Panc1 (cell line): ENCODE data around the gene PLAAT4. TPM values are rescaled to one million over a fixed set of nuclear protein-coding genes. Genes with fewer than 3 reads are reported as not detected.

Experiments
- ATAC-seq: fragments of 200-7000 bp; cut with Tn5 transposase; 2 replicates; pipeline ENCODE4 v1.9.1; 2020; ENCODE audit warnings: mild to moderate bottlenecking, moderate library complexity
- BruUV-seq: library from RNA; stranded (reverse); fragments of 400-500 nt; replicated peaks from 2 replicates; lab custom pipeline; 2021; lab: Mats Ljungman, UMichigan
- CTCF ChIA-PET: fragments of 300-600 bp; sonication (Branson Sonifier 250); formaldehyde crosslinking; loops from one replicate; lab custom pipeline; 2022; ENCODE audit warnings: antibody characterized with exemption; lab: Charles Lee
- POLR2A ChIA-PET: fragments of 300-600 bp; sonication (Branson Sonifier 250); formaldehyde crosslinking; loops from one replicate; lab custom pipeline; 2022; ENCODE audit warnings: antibody characterized with exemption; lab: Charles Lee
- DNase-seq: peaks from one replicate; pipeline ENCODE4 v3.0.0-alpha.2; 2010; ENCODE audit warnings: low read depth, low spot score
- H3K27ac ChIP-seq: 2 replicates; pipeline ENCODE4 v1.5.1; 2011; ENCODE audit warnings: mild to moderate bottlenecking, low read length, inconsistent platforms
- H3K27me3 ChIP-seq: fragments of 200-500 bp; sonication (Bioruptor generic); 2 replicates; pipeline ENCODE4 v1.6.0; 2014; ENCODE audit warnings: low read length, inconsistent platforms; ENCODE audit not compliant: control insufficient read depth, insufficient read depth
- H3K36me3 ChIP-seq: fragments of 200-500 bp; sonication (Bioruptor generic); 2 replicates; pipeline ENCODE4 v1.5.1; 2014; ENCODE audit warnings: inconsistent platforms, mild to moderate bottlenecking, low read length, moderate library complexity; ENCODE audit not compliant: control insufficient read depth, insufficient read depth
- H3K4me1 ChIP-seq: 2 replicates; pipeline ENCODE4 v1.5.1; 2011; ENCODE audit warnings: inconsistent platforms, mild to moderate bottlenecking, low read length, moderate library complexity; ENCODE audit not compliant: control insufficient read depth, insufficient read depth
- H3K4me3 ChIP-seq, 2 experiments: 2 replicates each; pipeline ENCODE4 v1.5.1; 2011 to 2012; ENCODE audit warnings: low read depth in 2 of 2, low read length in 2 of 2, mild to moderate bottlenecking in 2 of 2, inconsistent platforms in 1 of 2, moderate library complexity in 1 of 2
- H3K9me3 ChIP-seq: fragments of 200-500 bp; sonication (Bioruptor generic); 2 replicates; pipeline ENCODE4 v1.5.1; 2014; ENCODE audit warnings: low read depth, mild to moderate bottlenecking, inconsistent platforms, low read length, moderate library complexity; ENCODE audit not compliant: control insufficient read depth, insufficient read depth
- POLR2AphosphoS5 ChIP-seq: IDR thresholded peaks from 2 replicates; pipeline ENCODE4 v1.6.1; 2012; ENCODE audit warnings: mild to moderate bottlenecking, low read depth, low read length, moderate library complexity
- SIN3A ChIP-seq: IDR thresholded peaks from 2 replicates; pipeline ENCODE4 v1.6.1; 2012; ENCODE audit warnings: low read depth, mild to moderate bottlenecking, low read length, moderate library complexity, borderline replicate concordance; ENCODE audit not compliant: insufficient read depth
- TCF7L2 ChIP-seq: IDR thresholded peaks from 2 replicates; pipeline ENCODE4 v1.6.1; 2011; ENCODE audit warnings: mild to moderate bottlenecking, low read depth, low read length, inconsistent platforms
- in situ Hi-C: cut with HindIII; loops from 2 replicates; pipeline ENCODE4 v1.10.0; 2016; ENCODE audit warnings: low sequenced_read_pairs, low pct_unique_long_range_greater_than_20kb
- intact Hi-C: fragments of 100-400 bp; cut with micrococcal nuclease; formaldehyde crosslinking; loops from one replicate; pipeline ENCODE4 v1.10.0; 2022; ENCODE audit not compliant: unreplicated experiment
- total RNA-seq: library from RNA; stranded (reverse); gene quantifications from one replicate; pipeline ENCODE4 v1.2.1, GENCODE V29; 2021; ENCODE audit not compliant: unreplicated experiment
- TF ChIP-seq, protein P1 (sequence below), 2 experiments: IDR thresholded peaks; 2 replicates each; pipeline ENCODE4 v1.6.1; 2011 to 2012; ENCODE audit warnings: low read depth in 2 of 2, control low read depth in 1 of 2, low read length in 1 of 2, mild to moderate bottlenecking in 1 of 2, moderate library complexity in 1 of 2; ENCODE audit not compliant: insufficient read depth in 1 of 2
- TF ChIP-seq, protein P2 (sequence below): fragments of 450-650 bp; IDR thresholded peaks from 2 replicates; pipeline ENCODE4 v1.5.1; 2017; ENCODE audit warnings: mild to moderate bottlenecking

Gene PLAAT4
- total RNA-seq, 1 experiment from 2014 or later = 15.2 TPM

DNA sequence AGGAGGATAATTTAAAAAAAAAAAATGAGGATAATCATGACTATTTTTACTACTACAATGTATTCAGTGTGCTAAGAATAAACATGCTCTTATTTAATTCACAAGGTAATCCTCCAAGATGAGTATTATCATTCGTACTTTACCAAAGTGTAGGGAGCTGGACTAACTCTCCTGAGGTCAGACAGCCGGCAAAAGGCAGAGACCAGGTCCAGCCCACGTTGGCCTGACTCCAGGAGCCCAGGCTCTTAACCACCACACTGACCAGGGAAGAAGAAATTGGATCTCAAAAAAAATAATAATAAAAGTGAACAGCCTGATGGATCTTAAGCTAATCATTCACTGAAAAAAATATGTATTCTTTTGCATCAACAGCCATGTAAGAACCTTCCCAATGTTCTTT, 52.4 kb downstream of the PLAAT4 start:
- DNase-seq (no peak), ATAC-seq (no peak)
- in situ Hi-C loops = no loop called here
- Histone ChIP-seq H3K4me1 (no peaks in the 10 kb centered on the region), H3K27ac (no peak overlapping the region), H3K4me3 (no peak overlapping the region), H3K9me3 (no peaks in the 10 kb centered on the region), H3K36me3 (no peaks in the 10 kb centered on the region), H3K27me3 (no peaks in the 10 kb centered on the region)
- CTCF ChIA-PET = no interaction called here
- POLR2A ChIA-PET = no interaction called here
- no peak for TF ChIP-seq TCF7L2
- TF ChIP-seq, protein P1, sequence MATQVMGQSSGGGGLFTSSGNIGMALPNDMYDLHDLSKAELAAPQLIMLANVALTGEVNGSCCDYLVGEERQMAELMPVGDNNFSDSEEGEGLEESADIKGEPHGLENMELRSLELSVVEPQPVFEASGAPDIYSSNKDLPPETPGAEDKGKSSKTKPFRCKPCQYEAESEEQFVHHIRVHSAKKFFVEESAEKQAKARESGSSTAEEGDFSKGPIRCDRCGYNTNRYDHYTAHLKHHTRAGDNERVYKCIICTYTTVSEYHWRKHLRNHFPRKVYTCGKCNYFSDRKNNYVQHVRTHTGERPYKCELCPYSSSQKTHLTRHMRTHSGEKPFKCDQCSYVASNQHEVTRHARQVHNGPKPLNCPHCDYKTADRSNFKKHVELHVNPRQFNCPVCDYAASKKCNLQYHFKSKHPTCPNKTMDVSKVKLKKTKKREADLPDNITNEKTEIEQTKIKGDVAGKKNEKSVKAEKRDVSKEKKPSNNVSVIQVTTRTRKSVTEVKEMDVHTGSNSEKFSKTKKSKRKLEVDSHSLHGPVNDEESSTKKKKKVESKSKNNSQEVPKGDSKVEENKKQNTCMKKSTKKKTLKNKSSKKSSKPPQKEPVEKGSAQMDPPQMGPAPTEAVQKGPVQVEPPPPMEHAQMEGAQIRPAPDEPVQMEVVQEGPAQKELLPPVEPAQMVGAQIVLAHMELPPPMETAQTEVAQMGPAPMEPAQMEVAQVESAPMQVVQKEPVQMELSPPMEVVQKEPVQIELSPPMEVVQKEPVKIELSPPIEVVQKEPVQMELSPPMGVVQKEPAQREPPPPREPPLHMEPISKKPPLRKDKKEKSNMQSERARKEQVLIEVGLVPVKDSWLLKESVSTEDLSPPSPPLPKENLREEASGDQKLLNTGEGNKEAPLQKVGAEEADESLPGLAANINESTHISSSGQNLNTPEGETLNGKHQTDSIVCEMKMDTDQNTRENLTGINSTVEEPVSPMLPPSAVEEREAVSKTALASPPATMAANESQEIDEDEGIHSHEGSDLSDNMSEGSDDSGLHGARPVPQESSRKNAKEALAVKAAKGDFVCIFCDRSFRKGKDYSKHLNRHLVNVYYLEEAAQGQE (IDR thresholded peaks at IDR 0.05; ENCODE audit: insufficient read depth in 1 of 2, low read depth in 2 of 2, low read length in 1 of 2) = no peak
- TF ChIP-seq SIN3A = no peak
- TF ChIP-seq, protein P2, sequence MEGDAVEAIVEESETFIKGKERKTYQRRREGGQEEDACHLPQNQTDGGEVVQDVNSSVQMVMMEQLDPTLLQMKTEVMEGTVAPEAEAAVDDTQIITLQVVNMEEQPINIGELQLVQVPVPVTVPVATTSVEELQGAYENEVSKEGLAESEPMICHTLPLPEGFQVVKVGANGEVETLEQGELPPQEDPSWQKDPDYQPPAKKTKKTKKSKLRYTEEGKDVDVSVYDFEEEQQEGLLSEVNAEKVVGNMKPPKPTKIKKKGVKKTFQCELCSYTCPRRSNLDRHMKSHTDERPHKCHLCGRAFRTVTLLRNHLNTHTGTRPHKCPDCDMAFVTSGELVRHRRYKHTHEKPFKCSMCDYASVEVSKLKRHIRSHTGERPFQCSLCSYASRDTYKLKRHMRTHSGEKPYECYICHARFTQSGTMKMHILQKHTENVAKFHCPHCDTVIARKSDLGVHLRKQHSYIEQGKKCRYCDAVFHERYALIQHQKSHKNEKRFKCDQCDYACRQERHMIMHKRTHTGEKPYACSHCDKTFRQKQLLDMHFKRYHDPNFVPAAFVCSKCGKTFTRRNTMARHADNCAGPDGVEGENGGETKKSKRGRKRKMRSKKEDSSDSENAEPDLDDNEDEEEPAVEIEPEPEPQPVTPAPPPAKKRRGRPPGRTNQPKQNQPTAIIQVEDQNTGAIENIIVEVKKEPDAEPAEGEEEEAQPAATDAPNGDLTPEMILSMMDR = no peak
- TF ChIP-seq POLR2AphosphoS5 = no peak
- intact Hi-C loops = no loop called here
- BruUV-seq = no TSS peak

DNA sequence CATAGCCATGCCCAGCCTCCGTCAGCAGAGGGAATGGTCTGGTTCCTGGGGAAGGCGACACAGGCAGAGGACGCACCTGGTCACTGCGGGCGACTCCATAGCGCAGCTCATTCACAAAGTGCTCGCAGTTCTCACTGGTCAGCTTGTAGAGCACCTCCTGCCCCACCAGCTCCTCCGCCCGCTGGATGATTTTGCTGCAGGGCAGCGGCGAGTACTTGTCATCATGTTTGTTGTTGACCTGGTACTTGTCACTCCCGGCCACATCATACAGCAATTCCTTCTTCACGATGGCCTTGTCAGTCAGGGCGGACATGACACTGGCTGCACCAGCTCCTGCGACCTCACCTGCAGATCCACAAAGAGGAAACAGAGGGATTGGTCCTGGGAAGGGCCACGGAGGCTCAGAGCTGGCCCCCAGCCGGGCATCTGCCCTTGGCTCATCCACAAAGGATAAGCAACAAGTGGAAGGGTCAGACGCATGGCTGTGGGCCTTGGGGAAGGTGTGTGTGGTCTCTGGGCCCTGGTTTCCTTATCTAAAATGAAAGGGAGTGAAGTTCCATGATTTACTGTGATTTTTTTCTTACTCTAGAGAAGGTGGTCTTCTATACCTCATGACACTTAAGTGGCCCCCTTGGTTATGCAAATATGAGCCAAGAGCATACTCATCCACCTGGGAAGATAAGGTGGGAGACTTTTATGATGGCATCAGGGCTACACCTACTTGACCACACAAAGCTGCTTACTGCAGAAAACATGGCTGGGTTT, 53.6 kb downstream of the PLAAT4 start:
- TF ChIP-seq SIN3A (no peak), POLR2AphosphoS5 (no peak), TCF7L2 (no peak)
- TF ChIP-seq, protein P2 = no peak
- TF ChIP-seq, protein P1 (IDR thresholded peaks at IDR 0.05; ENCODE audit: insufficient read depth in 1 of 2, low read depth in 2 of 2, low read length in 1 of 2) = no peak
- no peaks in the 10 kb centered on the region for H3K27me3 ChIP-seq
- in situ Hi-C loops (no loop called here), intact Hi-C loops (no loop called here)
- ATAC-seq (no peak), DNase-seq (no peak)
- ChIA-PET POLR2A (interaction anchor here (0.6 kb wide), 1 partner anchor 12 kb away, joined by 3 read pairs; no protein-coding TSS in a partner anchor), CTCF (no interaction called here)
- H3K36me3 ChIP-seq = no peaks in the 10 kb centered on the region
- H3K27ac ChIP-seq = no peak overlapping the region
- no peaks in the 10 kb centered on the region for H3K4me1 ChIP-seq
- H3K4me3 ChIP-seq = no peak overlapping the region
- BruUV-seq = no TSS peak
- no peaks in the 10 kb centered on the region for H3K9me3 ChIP-seq
